ENCODE data around the gene ABHD15.

The ABHD15 gene

DNA sequence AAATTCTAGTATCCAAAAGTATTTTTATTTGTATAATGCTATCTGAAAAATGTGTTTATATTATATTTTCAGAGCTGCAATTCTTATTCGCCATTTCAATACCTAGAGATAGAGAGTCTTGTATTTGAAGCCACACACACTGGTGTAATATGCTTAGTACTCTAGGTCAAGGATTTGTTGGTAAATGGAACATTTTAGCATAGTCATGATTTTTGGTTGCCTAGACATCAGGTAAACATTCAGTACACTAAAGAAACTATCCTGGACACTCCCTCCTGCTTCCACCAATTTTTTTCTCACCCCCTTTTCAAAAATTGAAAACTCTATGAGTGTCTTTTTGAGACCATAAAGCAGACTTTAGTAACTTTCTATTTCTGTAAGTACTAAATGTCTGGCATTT lies 20.8 kb downstream of the ABHD15 start:
- Histone ChIP-seq H3K36me3 (ENCODE audit: control insufficient read depth, insufficient read depth, low read length) (peaks cover 36% of the 10 kb centered on the region), H3K4me3 (ENCODE audit: low read depth, low read length) (no peak overlapping the region), H3K9me3 (ENCODE audit: control insufficient read depth, insufficient read depth, low read length) (no peaks in the 10 kb centered on the region), H3K27me3 (ENCODE audit: control insufficient read depth, insufficient read depth, low read length) (no peaks in the 10 kb centered on the region), H3K4me1 (ENCODE audit: control insufficient read depth, insufficient read depth, low read length) (peaks cover 11% of the 10 kb centered on the region; the same call in 1 of the 2 replicates), H3K27ac (ENCODE audit: low read depth, low read length) (no peak overlapping the region), H3K9ac (ENCODE audit: low read depth, low read length) (no peak overlapping the region)

DNA sequence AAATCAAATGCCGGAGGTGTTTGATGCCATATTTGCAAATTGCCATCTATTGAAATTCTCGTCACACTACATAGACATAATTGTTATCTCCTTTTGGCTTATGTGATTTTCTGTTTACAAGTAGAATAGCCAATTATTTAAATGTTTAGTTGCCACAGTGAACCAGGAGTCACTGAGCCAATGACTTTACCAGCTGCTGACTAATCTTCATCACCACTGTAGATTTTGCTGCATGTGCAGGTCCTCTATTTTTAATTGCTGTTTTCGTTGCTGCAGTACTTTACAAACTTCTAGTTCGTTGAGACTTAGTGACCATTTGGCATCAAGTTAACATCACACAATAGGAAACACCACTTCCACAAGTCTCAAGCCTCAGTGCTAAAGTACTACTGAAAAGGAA lies 22.8 kb downstream of the ABHD15 start:
- H3K36me3 ChIP-seq (ENCODE audit: control insufficient read depth, insufficient read depth, low read length): peaks cover 49% of the 10 kb centered on the region

DNA sequence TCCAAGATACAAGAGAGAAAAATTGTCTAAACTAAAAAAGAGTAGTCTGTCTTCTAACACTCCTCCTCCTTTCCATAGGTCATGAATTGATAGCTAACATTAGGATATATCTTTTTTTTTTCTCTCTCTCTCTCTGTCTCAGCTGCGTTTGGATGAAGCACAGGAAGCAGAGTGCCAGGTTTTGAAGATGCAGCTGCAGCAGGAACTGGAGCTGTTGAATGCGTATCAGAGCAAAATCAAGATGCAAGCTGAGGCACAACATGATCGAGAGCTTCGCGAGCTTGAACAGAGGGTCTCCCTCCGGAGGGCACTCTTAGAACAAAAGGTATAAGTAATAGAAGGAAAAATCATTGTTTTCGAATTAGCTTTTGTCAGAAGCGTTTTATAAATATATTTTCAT lies 32.9 kb downstream of the ABHD15 start:
- Histone ChIP-seq H3K27ac (ENCODE audit: low read depth, low read length) (no peak overlapping the region), H3K4me1 (ENCODE audit: control insufficient read depth, insufficient read depth, low read length) (no peaks in the 10 kb centered on the region), H3K9ac (ENCODE audit: low read depth, low read length) (no peak overlapping the region), H3K36me3 (ENCODE audit: control insufficient read depth, insufficient read depth, low read length) (peaks cover 67% of the 10 kb centered on the region), H3K9me3 (ENCODE audit: control insufficient read depth, insufficient read depth, low read length) (no peaks in the 10 kb centered on the region), H3K4me3 (ENCODE audit: low read depth, low read length) (no peak overlapping the region), H3K27me3 (ENCODE audit: control insufficient read depth, insufficient read depth, low read length) (no peaks in the 10 kb centered on the region)

More for the DNA sequence above, 22.8 kb downstream of the ABHD15 start:
- H3K27ac ChIP-seq (ENCODE audit: low read depth, low read length): no peak overlapping the region
- no peak overlapping the region for H3K9ac ChIP-seq (ENCODE audit: low read depth, low read length)
- H3K9me3 ChIP-seq (ENCODE audit: control insufficient read depth, insufficient read depth, low read length): no peaks in the 10 kb centered on the region
- no peaks in the 10 kb centered on the region for H3K4me1 ChIP-seq (ENCODE audit: control insufficient read depth, insufficient read depth, low read length)
- H3K4me3 ChIP-seq (ENCODE audit: low read depth, low read length): no peak overlapping the region
- no peaks in the 10 kb centered on the region for H3K27me3 ChIP-seq (ENCODE audit: control insufficient read depth, insufficient read depth, low read length)

- Histone ChIP-seq H3K27ac (ENCODE audit: low read depth, low read length) (no peak overlapping the region), H3K36me3 (ENCODE audit: control insufficient read depth, insufficient read depth, low read length) (peaks cover 62% of the 10 kb centered on the region), H3K9me3 (ENCODE audit: control insufficient read depth, insufficient read depth, low read length) (no peaks in the 10 kb centered on the region), H3K27me3 (ENCODE audit: control insufficient read depth, insufficient read depth, low read length) (no peaks in the 10 kb centered on the region), H3K4me1 (ENCODE audit: control insufficient read depth, insufficient read depth, low read length) (no peaks in the 10 kb centered on the region), H3K9ac (ENCODE audit: low read depth, low read length) (no peak overlapping the region), H3K4me3 (ENCODE audit: low read depth, low read length) (no peak overlapping the region)
These were observed 40.5 kb downstream of the ABHD15 start for GRCh38 chr17:29526322-29526721.

- H3K27me3 ChIP-seq (ENCODE audit: control insufficient read depth, insufficient read depth, low read length): no peaks in the 10 kb centered on the region
- H3K36me3 ChIP-seq (ENCODE audit: control insufficient read depth, insufficient read depth, low read length): peaks cover 63% of the 10 kb centered on the region
- H3K9me3 ChIP-seq (ENCODE audit: control insufficient read depth, insufficient read depth, low read length): no peaks in the 10 kb centered on the region
- H3K4me3 ChIP-seq (ENCODE audit: low read depth, low read length): no peak overlapping the region
- no peak overlapping the region for H3K9ac ChIP-seq (ENCODE audit: low read depth, low read length)
- no peak overlapping the region for H3K27ac ChIP-seq (ENCODE audit: low read depth, low read length)
- no peaks in the 10 kb centered on the region for H3K4me1 ChIP-seq (ENCODE audit: control insufficient read depth, insufficient read depth, low read length)
These were observed 42.1 kb downstream of the ABHD15 start for GRCh38 chr17:29524692-29525091.

GRCh38 chr17:29518359-29518758 lies 48.5 kb downstream of the ABHD15 start:
- Histone ChIP-seq H3K4me3 (ENCODE audit: low read depth, low read length) (no peak overlapping the region), H3K9me3 (ENCODE audit: control insufficient read depth, insufficient read depth, low read length) (no peaks in the 10 kb centered on the region), H3K27ac (ENCODE audit: low read depth, low read length) (no peak overlapping the region), H3K9ac (ENCODE audit: low read depth, low read length) (no peak overlapping the region), H3K36me3 (ENCODE audit: control insufficient read depth, insufficient read depth, low read length) (peaks cover 71% of the 10 kb centered on the region), H3K4me1 (ENCODE audit: control insufficient read depth, insufficient read depth, low read length) (no peaks in the 10 kb centered on the region), H3K27me3 (ENCODE audit: control insufficient read depth, insufficient read depth, low read length) (no peaks in the 10 kb centered on the region)

- H3K4me1 ChIP-seq (ENCODE audit: control insufficient read depth, insufficient read depth, low read length): no peaks in the 10 kb centered on the region
- no peak overlapping the region for H3K27ac ChIP-seq (ENCODE audit: low read depth, low read length)
- peaks cover 68% of the 10 kb centered on the region for H3K36me3 ChIP-seq (ENCODE audit: control insufficient read depth, insufficient read depth, low read length)
- no peaks in the 10 kb centered on the region for H3K27me3 ChIP-seq (ENCODE audit: control insufficient read depth, insufficient read depth, low read length)
- H3K9me3 ChIP-seq (ENCODE audit: control insufficient read depth, insufficient read depth, low read length): no peaks in the 10 kb centered on the region
- no peak overlapping the region for H3K4me3 ChIP-seq (ENCODE audit: low read depth, low read length)
- no peak overlapping the region for H3K9ac ChIP-seq (ENCODE audit: low read depth, low read length)
These were observed 52.0 kb downstream of the ABHD15 start for GRCh38 chr17:29514792-29515191.

DNA sequence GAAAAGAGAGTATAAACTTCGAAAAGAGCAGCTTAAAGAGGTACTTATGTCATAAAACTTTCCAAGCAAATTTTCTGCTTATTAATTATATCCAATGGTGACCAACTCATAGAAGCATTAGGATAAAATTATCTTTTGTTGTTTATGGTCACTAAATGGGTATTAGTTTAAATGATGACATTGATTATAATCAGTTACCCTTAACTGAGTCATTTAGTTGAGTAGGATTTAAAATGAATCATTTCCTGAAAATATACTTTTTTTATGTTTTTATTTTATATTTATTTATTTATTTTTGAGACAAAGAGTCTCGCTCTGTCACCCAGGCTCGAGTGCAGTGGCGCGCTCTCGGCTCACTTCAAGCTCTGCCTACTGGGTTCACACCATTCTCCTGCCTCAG lies 55.9 kb downstream of the ABHD15 start:
- no peaks in the 10 kb centered on the region for H3K4me1 ChIP-seq (ENCODE audit: control insufficient read depth, insufficient read depth, low read length)
- H3K36me3 ChIP-seq (ENCODE audit: control insufficient read depth, insufficient read depth, low read length): peaks cover 78% of the 10 kb centered on the region
- H3K9ac ChIP-seq (ENCODE audit: low read depth, low read length): no peak overlapping the region
- H3K27ac ChIP-seq (ENCODE audit: low read depth, low read length): no peak overlapping the region
- H3K27me3 ChIP-seq (ENCODE audit: control insufficient read depth, insufficient read depth, low read length): no peaks in the 10 kb centered on the region
- H3K4me3 ChIP-seq (ENCODE audit: low read depth, low read length): no peak overlapping the region
- no peaks in the 10 kb centered on the region for H3K9me3 ChIP-seq (ENCODE audit: control insufficient read depth, insufficient read depth, low read length)
